ENCODE measurements around the gene NAA35.

The NAA35 gene

GRCh38 chr9:85900504-85901201 lies 40.3 kb upstream of the NAA35 start:
- TF ChIP-seq CTCF (IDR thresholded peaks at IDR 0.05; ENCODE audit: low read depth, low read length, missing control alignments) = peak; percentile 52

GRCh38 chr9:85904975-85905374 lies 36.0 kb upstream of the NAA35 start:
- TF ChIP-seq CTCF (IDR thresholded peaks at IDR 0.05; ENCODE audit: low read depth, low read length, missing control alignments) = no peak
- H3K4me3 ChIP-seq (replicated peaks; ENCODE audit: low read depth, low read length) = no peak overlapping the region
- DNase-seq (ENCODE audit: extremely low read depth, low read depth) = no peak

More at GRCh38 chr9:85900504-85901201, 40.3 kb upstream of the NAA35 start:
- H3K4me3 ChIP-seq (replicated peaks; ENCODE audit: low read depth, low read length) = no peak overlapping the region
- no peak for DNase-seq (ENCODE audit: extremely low read depth, low read depth)

- no peak overlapping the region for H3K4me3 ChIP-seq (replicated peaks; ENCODE audit: low read depth, low read length)
- no peak for DNase-seq (ENCODE audit: extremely low read depth, low read depth)
- TF ChIP-seq CTCF (IDR thresholded peaks at IDR 0.05; ENCODE audit: low read depth, low read length, missing control alignments) = no peak
Measured at GRCh38 chr9:85905957-85906356, 35.0 kb upstream of the NAA35 start.

GRCh38 chr9:85909390-85909789 lies 31.6 kb upstream of the NAA35 start:
- no peak for TF ChIP-seq CTCF (IDR thresholded peaks at IDR 0.05; ENCODE audit: low read depth, low read length, missing control alignments)
- no peak for DNase-seq (ENCODE audit: extremely low read depth, low read depth)

GRCh38 chr9:85914108-85914507 lies 26.8 kb upstream of the NAA35 start:
- H3K4me3 ChIP-seq (replicated peaks; ENCODE audit: low read depth, low read length) = no peak overlapping the region
- TF ChIP-seq CTCF (IDR thresholded peaks at IDR 0.05; ENCODE audit: low read depth, low read length, missing control alignments) = no peak
- DNase-seq (ENCODE audit: extremely low read depth, low read depth) = no peak

More at GRCh38 chr9:85909390-85909789, 31.6 kb upstream of the NAA35 start:
- H3K4me3 ChIP-seq (replicated peaks; ENCODE audit: low read depth, low read length) = no peak overlapping the region

- H3K4me3 ChIP-seq (replicated peaks; ENCODE audit: low read depth, low read length) = no peak overlapping the region
- no peak for DNase-seq (ENCODE audit: extremely low read depth, low read depth)
- no peak for TF ChIP-seq CTCF (IDR thresholded peaks at IDR 0.05; ENCODE audit: low read depth, low read length, missing control alignments)
Measured at GRCh38 chr9:85917756-85918155, 23.2 kb upstream of the NAA35 start.

- no peak for DNase-seq (ENCODE audit: extremely low read depth, low read depth)
- no peak for TF ChIP-seq CTCF (IDR thresholded peaks at IDR 0.05; ENCODE audit: low read depth, low read length, missing control alignments)
- H3K4me3 ChIP-seq (replicated peaks; ENCODE audit: low read depth, low read length) = no peak overlapping the region
Measured at GRCh38 chr9:85925493-85925892, 15.5 kb upstream of the NAA35 start.
